ENCODE results near the gene ADAMTSL2.

GRCh38 chr9:133600739-133601138 lies 66.2 kb downstream of the ADAMTSL2 start:
- TF ChIP-seq, protein P1, sequence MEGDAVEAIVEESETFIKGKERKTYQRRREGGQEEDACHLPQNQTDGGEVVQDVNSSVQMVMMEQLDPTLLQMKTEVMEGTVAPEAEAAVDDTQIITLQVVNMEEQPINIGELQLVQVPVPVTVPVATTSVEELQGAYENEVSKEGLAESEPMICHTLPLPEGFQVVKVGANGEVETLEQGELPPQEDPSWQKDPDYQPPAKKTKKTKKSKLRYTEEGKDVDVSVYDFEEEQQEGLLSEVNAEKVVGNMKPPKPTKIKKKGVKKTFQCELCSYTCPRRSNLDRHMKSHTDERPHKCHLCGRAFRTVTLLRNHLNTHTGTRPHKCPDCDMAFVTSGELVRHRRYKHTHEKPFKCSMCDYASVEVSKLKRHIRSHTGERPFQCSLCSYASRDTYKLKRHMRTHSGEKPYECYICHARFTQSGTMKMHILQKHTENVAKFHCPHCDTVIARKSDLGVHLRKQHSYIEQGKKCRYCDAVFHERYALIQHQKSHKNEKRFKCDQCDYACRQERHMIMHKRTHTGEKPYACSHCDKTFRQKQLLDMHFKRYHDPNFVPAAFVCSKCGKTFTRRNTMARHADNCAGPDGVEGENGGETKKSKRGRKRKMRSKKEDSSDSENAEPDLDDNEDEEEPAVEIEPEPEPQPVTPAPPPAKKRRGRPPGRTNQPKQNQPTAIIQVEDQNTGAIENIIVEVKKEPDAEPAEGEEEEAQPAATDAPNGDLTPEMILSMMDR (IDR thresholded peaks at IDR 0.05; ENCODE audit: insufficient read depth, low read length, poor library complexity, severe bottlenecking) = no peak
- no peak for TF ChIP-seq EZH2phosphoT487 (conservative IDR thresholded peaks at IDR 0.05; ENCODE audit: low read length)
